ENCODE data around the gene SLC25A10. TPM values are rescaled to one million over a fixed set of nuclear protein-coding genes. Genes with fewer than 3 reads are reported as not detected.

SLC25A10 gene
- total and polyA plus RNA-seq, 2 of the 8 experiments (the other 6 are each of a cell fraction or from before 2014, with no cell fraction given): 22.2 to 43.0 TPM

- TF ChIP-seq CHD7 (IDR thresholded peaks at IDR 0.05; ENCODE audit: insufficient replicate concordance, low read length) (no peak), JUN (IDR thresholded peaks at IDR 0.05; ENCODE audit: low read depth, low read length) (no peak), SAP30 (IDR thresholded peaks at IDR 0.05; ENCODE audit: insufficient read depth, insufficient replicate concordance, low read length) (no peak), ATF2 (IDR thresholded peaks at IDR 0.05; ENCODE audit: low read length) (no peak), NANOG (IDR thresholded peaks at IDR 0.05; ENCODE audit: insufficient read depth, low read depth, low read length, poor library complexity, severe bottlenecking) (no peak), YY1 (IDR thresholded peaks at IDR 0.05; ENCODE audit: low read depth, low read length) (no peak), TBP (IDR thresholded peaks at IDR 0.05; ENCODE audit: low read depth, low read length) (no peak), POLR2A (IDR thresholded peaks at IDR 0.05; ENCODE audit: control extremely low read depth in 1 of 2, low read depth in 2 of 2, low read length in 2 of 2) (no peak), SP4 (IDR thresholded peaks at IDR 0.05; ENCODE audit: low read length) (no peak), TCF12 (IDR thresholded peaks at IDR 0.05; ENCODE audit: low read depth, low read length) (no peak), CREB1 (IDR thresholded peaks at IDR 0.05) (no peak)
Measured at GRCh38 chr17:81726004-81726403, 13.9 kb downstream of the SLC25A10 start (continued).

Data from H1 (cell line).